C4-2B (cell line): ENCODE results near the gene PAPSS1.

Source experiments
- H3K27ac ChIP-seq: fragments of 450-650 bp; 2 replicates; pipeline ENCODE4 v1.5.1; 2017
- CTCF ChIP-seq: fragments of 450-650 bp; conservative IDR thresholded peaks from 2 replicates; pipeline ENCODE4 v1.5.1; 2017; ENCODE audit warnings: mild to moderate bottlenecking
- ZFX ChIP-seq: fragments of 450-650 bp; IDR thresholded peaks from 2 replicates; pipeline ENCODE4 v1.6.1; 2017

The PAPSS1 gene

GRCh38 chr4:107599841-107600240 is 120.2 kb downstream of the PAPSS1 start:
- no peak overlapping the region for H3K27ac ChIP-seq
- no peak for TF ChIP-seq ZFX
- no peak for TF ChIP-seq CTCF

DNA sequence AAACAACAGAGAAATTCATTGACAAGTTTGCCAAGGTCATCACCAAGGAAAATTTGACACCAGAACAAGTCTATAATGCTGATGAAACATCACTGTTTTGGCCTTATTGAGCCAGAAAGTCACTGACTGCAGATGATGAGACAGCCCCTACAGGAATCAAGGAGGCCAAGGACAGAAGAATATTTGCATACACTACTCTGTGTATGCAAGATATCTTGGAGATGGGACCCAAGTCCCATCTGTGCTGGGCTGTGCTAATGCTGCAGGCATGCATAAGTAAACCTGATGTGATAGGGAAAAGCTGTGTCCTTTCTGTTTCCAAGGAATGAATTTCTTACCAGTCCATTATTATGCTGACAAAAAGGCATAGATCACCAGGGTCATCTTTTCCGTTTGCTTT is 126.8 kb downstream of the PAPSS1 start:
- TF ChIP-seq ZFX (no peak), CTCF (no peak)
- no peak overlapping the region for H3K27ac ChIP-seq

DNA sequence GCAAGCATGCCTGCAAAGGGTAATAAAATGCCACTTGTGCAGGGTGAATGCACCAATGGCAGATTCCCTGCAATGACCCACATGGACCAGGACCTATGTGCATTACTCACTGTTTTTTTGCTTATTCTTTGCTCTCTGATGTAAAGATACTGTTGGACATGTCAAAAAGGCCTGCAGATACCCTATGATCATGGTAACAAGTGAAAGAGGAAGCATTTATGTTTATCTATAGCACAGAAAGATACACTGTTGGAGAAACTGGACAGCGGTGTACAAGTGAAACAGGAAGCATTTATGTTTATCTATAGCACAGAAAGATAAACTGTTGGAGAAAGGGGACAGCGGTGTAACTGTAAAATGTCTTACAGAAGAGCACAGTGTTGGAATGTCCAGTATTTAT is 127.5 kb downstream of the PAPSS1 start:
- TF ChIP-seq ZFX (no peak), CTCF (no peak)
- no peak overlapping the region for H3K27ac ChIP-seq

GRCh38 chr4:107589269-107589668 is 130.8 kb downstream of the PAPSS1 start:
- no peak overlapping the region for H3K27ac ChIP-seq
- TF ChIP-seq ZFX (no peak), CTCF (no peak)

GRCh38 chr4:107586371-107586770 is 133.7 kb downstream of the PAPSS1 start:
- TF ChIP-seq CTCF: no peak
- TF ChIP-seq ZFX: no peak
- no peak overlapping the region for H3K27ac ChIP-seq

DNA sequence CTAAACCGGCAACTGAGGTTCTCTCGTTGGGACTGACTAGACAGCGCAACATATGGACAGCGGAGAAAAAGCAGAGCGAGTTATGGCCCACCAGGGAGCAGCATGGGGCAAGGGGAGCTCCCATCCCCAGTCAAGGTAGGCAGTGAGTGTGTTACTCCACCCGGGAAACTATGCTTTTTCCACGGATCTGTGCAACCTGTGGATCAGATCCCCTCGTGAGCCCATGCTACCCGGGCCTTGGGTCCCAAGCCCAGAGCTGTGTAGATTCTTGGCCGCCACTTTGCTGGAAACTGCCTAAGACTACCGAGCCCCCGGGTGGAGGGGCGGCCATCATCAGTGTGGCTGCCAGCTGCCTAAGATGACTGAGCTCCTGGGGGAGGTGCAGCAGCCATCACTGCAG is 140.9 kb downstream of the PAPSS1 start:
- no peak overlapping the region for H3K27ac ChIP-seq
- no peak for TF ChIP-seq CTCF
- no peak for TF ChIP-seq ZFX

DNA sequence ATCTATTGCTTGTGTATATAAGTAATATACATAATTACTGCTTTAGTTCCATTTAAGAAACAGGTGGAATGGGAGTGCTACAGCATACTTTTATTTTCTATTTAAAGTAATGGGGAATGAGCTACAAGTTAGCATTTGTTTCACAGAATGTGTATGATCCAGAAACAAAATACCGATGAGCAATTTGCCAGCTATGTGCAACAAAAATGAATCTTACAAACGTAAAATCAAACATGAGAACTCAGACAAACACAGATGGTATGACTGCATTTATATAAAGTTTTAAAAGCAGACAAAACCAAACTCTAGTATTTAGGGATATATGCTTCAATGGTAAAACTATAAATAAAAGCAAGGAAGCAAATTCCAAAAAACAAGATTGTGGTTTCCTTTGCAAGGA is 141.7 kb downstream of the PAPSS1 start:
- no peak overlapping the region for H3K27ac ChIP-seq
- TF ChIP-seq CTCF (no peak), ZFX (no peak)
